ENCODE data around the gene BMPER.

BMPER gene

DNA sequence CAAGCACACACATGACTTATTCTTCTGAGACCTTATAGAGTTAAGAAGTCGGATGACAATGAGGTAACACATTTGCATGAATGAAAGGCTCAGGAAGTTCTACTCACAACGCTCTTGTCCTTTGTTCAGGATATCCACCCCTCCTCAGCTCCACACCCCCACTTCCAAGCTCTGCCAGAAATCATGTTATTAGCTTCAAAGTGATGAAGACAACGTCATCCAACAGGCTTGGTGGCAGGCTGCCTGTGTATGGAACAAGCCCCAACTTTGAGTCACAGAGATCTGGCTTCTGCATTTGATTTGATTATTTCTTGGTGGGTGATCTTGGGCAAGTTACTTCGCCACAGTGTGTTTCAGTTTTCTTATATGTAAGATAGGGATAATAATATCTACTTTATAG, 12.4 kb upstream of the BMPER start:
- no peak for DNase-seq

DNA sequence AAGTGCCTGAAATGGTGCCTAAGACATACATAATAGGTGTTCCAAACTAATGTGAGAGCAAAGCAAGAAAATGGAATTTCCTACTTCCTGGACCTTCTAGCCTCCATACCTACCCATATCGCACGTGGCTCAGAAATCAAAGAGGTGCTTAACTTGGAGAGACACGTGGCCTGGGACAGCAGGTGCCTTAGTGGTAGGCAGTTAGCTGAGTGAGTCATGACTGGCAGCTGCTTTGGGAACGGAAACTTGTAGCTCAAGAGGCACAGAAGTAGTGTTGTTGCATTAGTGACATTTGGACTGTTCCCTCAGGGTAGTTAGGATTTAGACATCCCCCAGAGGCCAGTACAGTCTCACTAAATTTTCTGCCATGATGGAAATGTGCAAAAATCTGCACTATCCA, 12.0 kb upstream of the BMPER start:
- no peak for DNase-seq

DNA sequence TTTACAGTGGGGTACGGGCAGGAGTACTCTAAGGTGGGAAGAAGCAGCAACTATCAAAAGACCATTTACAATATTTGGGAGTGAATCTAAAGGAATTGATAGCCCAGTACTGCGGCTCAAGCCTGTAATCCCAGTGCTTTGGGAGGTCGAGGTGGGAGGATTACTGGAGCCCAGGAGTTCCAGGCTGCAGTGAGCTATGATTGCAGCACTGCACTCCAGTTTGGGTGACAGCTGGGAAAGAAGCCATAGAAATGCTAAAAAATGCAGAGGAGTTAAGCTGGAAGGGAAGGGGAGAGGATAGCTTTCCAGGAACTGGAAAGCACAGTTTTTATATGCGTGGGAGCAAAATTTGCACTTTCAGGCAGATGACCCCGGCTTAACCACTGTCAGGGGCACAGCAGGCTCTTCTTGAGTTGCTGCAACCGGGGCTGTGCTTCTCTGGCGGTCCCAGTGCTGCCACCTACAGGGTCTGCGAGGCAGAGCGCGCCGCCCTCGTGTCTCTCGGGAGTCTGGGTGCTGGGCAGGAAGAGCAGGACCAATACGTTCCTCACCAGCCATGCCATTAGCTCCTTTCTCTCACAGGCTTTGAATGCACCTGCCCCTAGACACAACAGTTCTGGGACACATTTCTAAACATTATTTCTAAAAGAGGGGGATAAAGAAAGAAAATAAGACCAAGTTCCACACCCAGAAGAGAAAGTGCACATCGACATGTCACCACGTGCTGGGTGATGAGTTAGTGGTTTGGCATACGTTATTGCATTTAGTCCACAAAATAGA, 10.1 kb upstream of the BMPER start:
- peak; percentile 74 to 79 for DNase-seq

DNA sequence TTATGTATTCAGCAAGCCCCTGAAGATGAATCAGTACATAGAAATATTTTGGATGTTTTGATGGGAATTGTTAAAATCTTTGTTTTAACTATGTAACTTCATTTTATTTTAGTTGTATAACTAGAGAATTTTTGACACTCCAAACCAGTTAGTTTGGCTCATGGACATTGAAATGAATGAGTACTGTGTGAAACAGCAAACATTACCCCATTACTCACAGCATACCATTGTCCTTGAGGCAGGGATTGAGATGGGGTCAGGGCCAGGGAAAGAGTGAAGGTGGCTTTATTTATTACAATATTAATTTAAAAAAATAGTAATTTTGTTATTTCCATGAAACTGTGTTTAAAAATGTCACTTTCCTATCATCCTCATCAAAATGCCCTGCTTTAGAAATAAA, 4.8 kb upstream of the BMPER start:
- no peak for DNase-seq

DNA sequence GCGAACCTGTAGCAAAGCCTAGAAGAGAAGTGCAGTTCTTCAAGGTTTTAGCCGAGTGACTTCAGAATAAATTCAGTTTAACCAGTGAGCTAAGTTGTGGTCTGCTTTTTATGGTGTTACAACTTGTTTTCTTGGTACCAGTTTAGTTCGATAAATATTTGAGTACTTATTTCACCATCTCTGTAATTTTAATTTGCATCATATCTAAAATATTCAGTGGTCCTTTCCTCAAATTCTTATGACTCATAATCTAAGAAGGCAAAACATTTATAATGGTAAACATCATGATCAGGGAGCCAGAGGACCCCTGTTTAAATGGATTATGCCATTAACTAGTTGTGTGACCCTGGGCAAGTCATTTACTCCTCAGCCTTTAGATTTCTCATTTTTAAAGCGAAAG, 4.1 kb upstream of the BMPER start:
- no peak for DNase-seq

DNA sequence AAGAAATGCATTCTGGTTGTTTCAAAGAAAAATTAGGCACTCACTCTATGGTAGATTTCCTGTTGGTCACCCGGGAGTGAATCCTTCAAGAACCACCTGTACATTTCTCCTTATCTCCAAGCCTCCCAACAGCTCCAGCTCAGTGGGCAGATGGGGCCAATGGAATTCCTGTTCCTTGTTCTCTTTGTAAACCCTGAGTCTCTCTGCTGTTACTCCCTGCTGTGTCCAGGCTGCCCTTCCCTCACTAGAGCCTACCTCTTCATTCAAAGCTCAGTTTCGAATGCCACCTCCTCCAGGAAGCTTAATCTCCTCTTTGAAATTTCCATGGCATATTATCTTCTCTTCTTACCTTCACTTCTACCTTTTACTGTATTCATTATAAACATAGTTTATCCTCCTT, 3.5 kb upstream of the BMPER start:
- DNase-seq, result no peak

DNA sequence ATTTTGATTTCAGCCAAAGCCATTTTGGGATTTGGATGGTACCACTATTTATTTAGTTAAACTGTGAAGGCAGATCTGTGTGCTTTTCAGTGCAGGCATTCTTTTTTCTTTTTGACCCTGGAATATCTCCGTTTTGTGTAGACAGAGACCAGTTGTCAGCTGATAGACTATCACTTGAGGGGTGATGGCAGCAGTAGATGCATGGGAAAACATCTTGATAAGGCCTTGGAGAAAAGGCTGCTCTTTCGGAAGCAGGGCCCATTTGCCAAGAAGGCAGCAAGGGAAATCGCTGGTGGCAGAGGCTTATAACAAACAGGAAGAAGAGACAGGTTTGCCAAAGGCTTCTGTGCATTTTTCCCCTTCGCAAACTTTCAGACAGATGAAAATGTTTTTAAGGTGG, 2.6 kb upstream of the BMPER start:
- DNase-seq, result no peak

DNA sequence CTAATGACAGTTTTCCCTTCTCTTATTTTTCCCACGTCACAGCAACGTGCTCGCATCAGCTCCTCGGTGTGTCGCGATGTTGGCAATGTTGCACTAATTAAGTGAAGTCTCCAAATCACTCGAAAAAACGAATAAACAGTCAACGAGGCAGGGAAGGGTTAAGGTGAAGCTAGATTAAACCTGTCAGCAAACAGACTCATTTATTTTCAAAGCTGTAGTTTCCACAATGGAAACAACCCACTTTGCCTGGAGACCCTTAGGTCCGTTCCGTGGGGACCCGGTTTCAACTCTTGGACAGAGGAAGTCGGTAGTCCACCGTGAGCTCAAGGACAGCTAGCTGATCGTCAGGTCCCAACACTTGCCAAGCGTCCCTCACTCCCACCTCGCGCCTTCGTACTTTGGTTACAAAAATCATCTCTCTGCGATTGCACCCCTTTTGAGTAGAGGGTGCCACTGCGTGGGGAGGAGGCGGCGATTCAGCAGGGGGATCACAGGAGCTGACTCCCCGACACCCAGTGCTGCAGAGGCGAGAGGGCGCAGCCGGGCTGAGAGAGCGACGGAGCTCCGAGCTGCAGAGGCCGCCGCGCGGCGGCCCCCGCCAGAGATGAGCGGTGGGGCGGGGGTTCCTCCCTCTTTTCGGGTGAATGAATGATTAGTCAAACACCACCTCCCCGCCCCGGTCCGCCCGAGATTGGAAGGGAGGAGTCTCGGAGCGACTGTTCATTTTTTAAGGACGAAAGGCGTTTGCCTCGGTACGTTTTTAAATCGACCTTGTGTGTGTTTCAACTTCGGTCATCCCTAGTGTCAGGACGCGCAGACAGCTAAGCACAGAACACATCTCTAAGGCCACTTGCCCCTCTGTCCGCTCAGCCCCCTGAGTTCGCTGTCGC, 1.3 kb upstream of the BMPER start:
- DNase-seq, result peak; percentile 7 to 14

DNA sequence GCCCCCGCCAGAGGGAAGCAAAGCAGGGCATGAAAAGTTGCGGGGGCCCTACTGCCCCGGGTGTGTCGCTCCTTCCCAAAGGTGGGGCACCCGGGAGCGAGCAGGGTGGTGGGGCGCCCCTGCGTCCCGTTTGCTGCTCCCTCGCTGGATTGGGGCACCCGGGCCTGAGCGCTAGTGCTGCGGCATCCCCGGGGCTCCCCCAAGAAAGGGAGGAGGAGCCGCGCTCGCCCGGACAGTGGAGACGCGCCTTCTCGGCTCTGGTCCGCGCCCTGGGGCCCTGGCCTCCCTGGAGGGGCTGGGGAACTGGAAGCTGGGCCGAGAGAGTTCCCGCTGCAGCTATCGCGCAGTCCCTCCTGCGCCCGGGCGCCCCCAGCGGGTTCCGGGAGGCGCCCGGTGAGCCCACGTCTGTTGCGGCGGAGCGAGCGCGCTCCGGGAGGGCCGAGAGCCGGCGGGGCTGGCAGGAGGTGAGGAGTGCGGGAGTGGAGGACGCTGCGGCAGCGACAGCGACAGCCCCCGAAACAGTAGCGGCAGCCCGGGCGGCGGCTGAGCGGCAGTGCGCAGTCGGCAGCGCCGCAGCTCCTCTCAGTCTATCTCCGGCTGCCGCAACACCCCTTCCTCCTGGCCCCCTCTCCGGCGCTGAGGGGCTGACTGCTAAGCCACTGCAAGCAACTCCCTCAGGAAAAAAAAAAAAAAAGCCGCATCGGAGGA, 504 bp upstream of the BMPER start:
- DNase-seq, result peak in 1 of 2 donors; percentile 11

DNA sequence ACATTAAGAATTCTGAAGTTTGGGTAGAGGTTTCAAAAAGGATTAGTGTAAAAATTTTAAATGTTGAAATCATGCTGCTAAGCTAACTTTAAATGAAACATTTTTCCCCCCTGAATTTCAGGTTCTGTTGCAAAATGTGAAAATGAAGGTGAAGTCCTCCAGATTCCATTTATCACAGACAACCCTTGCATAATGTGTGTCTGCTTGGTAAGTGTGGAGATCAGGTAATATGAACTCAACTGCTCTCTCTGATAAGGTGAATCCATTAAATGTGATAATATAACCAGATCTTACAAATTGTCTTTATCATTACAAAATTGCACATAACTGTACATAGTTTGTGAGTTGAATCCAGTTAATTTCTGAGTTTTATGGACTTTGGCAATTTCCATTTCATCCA, 1.4 kb downstream of the BMPER start:
- no peak for DNase-seq

DNA sequence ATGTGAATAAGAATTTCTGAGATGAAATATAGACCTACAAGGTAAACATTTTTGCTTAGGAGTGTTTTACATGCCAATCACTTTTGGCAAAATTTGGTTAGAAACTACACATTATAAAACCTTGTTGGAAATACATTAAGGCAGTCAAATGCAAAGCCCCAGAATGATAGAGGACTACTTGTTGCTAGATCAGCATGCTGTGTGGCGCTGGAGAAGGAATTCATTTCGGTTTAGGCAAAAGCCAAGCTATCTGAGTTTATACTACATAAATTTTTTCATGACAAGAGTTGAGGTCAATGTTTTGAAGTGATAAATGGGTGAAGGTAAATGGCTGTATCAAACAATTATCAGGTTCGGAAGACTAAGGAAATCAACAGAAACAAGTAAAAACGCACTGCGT, 2.3 kb downstream of the BMPER start:
- DNase-seq, result no peak

DNA sequence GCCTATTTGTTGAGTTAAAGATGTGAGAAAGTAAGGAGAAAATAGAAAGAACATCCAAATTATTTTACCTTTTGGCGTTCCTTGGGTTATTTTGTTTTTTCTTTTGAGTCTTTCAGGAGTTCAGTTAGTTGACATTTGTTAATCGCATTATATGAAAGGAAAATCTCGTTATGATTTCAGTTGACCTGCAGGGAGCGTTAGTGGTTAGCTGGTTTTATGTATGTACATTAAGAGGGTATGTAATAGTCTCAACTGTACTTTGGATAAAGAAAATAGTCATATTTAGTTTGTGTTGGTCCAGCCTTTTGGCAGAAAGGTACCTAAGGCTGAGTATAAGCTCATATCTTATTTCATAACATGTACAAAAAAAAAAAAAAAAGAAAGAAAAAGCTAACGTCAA, 4.0 kb downstream of the BMPER start:
- DNase-seq, result no peak

DNA sequence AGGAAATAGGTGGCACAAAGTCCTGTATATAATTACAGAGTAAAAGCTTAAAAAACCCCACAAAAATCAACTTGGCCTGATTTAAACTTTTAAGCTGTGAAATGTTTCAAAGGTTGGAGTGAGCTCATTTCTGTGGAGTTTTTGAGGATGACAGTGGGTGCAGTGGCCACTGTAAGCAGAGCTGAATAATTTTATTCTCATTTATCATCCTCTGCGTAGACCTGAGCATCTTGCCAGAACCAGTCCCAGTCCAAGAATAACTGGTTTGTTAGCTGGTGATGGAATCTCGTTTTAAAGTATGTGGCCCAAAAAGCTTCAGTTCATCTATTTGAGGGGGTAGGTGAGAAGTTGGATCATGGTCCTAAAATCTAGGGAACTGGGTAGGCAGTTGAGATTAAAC, 4.4 kb downstream of the BMPER start:
- DNase-seq, result no peak

DNA sequence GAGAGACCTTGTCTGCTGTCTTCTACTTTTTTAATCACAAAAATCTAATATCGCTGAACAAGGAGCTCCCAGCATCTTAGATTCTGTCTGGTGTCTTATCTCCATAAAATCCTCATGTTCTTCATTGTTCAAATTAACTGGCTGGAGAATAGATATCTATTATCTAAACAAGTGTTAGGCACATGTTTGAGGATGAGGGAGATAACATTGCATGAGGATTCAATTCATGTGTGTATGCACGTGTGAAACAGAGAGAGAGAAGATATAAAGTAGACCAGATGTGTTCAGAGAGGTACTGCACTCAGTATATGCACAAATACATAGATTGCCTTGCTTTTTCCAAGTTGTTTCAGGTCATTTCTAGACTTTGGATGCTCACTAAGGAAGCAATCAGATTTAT, 5.4 kb downstream of the BMPER start:
- no peak for DNase-seq

DNA sequence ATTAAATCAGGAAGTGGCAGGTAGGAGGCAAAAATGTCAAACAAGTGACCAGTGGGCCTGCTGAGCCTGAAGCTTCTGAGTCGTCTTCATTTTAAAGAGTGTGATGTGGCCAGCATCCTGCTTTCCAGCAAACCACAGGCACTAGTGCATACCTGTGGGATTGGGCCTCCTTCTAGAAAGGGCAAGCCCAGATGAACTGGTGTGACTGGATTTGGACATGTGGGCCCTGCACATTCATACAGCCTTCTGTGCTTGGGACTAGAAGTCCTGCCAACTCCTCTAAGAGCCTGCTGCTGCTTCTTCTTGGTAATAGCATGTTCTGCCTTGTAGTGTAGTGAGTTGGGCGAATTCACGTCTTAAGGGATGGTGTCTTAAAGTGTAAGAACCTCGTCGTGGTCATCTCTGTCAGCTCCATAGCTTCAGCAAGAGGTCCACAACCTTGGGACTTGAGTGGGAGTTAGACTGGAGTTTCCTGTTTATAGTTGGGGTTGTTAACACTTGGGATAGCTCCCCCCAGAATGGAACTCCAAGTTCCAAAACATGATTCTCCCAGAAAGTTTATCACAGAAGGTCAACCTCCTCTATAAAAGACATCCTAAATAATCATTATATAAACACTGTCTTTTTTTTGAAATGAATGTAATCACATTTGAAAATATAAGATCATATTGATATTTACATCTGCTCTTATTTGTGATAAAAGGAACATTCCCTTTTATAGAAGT, 11.2 kb downstream of the BMPER start:
- no peak for DNase-seq

DNA sequence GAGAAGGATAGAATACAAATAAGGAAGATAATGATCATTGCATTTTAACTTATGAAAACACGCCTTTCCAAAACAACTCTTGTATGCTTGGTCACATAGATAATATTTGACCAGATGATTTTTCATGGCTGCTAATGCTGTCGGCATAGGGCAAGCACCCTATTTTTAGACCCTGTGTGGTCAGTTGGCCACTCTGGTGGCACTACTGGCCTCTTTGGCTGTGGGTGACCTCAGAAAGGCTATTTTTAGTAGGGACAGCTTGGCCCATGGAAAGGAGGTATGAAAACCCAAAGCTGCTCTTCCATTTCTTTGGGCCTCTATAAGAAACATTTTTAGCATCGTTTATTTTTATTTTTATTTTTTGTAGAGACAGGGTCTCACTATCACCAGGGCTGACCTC, 12.3 kb downstream of the BMPER start:
- DNase-seq, result no peak

DNA sequence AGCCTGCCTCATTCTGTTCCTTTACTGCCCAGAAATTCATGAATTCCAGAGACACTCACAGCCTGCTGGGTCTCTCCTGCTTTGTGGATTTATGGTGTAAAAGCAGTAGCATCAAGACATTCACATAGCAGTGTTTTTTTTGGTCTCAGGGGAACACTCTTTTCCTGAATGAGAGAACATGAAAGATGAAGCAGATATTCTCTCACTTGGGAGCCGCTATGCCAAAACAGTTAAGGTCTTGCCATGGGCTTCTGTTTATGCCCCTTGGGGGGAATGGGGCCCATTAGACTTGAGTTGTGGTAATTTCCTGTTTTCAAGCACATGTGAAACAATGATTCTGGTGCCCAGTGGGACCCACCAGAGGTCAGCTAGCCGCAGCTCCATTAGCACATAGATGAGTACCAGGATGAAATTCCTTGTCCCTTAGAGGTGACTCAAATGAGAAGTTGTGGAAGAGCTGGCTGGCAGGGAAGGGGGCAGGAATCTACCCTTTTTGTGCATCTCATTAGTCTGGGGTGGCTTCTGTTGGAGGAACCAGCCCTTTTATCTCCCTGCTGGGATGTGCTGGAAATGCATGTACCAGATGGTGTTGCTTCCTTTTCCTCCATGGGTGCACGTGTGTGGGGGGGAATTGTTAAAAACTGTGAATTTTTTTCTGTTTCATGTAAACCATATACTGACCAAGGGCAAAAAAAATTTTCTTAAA, 13.3 kb downstream of the BMPER start:
- DNase-seq, result no peak

DNA sequence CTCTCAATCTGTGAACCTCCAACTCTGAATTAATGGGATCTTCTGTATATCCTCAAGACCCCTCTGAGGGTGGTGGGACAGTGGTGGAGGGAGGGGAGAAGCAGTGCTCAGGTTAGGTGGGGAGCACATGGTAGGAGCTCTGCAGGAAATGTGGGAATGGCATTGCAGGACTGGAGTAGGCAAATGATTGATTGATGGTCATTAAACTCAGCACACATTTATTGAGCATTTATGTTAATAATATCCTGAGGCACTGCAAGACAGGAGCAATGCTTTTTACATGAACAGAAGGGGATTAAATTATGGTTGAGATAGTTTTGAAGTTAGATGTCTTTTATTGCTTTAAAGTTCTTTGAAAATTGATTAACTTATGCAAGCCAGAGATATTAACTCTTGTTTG, 14.1 kb downstream of the BMPER start:
- no peak for DNase-seq

DNA sequence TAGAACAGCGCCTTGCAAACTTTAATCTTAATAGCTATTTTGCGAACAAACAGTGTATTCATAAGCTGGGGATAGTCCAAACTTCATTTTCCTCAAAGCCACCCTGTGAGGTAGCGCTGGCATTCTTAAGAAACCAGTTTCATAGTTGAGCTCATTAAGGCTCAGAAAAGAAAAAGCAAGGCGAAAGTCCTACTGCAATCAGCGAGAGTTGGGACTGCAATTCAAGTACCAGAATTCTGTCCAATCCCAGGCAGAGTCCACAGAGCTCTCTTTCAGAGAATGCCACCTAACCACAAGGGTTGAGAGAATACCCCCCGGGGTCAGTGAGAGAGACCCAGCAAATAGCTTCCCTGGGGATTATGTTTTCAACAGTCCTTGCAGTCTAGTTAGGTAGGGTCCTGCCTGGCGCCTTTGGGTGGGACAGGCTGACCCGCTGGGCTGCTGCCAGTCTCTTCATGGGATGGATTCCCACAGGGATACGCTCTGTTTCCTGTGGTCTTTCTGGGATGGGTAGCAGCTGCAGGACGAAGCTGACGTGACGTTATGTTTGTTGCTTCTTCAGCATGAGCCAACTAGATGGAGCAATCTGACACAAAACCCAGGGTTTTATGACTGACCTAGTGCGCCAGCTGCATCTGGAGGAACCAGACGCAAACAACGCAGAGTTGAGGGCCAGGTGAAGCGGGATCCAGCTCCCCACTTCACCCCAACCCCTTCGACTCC, 16.0 kb downstream of the BMPER start:
- no peak for DNase-seq

DNA sequence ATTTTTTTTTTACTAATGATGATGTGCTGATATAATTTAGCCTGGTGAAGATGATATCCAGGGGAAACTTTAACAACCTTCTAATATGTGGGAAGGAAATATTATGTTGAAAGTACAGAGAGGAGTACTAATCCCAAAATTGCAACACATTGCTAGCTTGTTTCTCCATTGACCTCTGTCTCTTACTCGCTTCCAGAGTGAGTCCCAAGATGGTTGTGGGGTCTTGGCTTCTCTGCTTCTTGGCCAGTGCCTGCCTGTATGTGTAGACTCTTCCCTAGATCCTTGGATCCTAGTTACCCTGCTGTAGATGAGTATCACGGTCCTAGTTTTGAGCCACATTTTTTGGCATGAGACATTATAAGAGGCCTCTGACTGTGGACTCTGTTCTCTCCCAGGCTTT, 17.5 kb downstream of the BMPER start:
- DNase-seq, result no peak

DNA sequence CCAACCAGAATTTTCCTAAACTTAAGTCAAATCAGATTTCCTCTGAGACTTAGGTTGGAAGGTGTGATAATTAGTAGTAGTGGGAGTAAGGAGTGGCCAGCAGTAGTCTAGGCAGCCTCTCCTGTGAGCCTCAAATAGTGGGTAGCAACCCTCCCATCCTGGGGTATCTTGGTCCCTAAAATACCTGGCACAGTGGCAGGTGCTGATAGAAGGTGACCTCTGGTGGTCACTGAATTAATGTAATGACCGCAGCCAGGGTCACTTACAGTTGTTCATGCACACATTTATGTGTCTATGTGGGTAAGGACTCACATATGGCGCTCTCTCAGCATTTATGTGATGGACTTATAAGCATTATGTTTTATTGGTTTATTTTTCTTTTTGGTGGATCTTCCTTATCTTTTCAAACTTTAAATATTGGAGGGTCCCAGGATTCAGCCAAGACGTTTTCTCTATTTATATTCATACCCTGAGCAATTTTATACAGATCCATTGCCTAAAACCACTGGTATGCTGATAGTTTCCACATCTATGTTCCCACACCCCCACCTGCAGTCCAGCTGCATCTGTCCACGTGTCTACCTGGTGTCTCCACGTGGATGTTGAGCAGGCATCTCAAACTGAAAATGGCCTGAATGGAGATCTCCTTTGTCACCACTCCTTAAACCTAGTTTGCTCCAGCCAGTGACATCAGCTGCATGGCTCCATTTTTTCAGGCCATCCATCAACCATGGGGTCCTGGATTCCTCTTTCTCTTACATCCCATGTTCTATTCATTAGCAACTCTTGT, 18.3 kb downstream of the BMPER start:
- DNase-seq, result no peak
